ENCODE results near the gene KIAA1671. TPM values are rescaled to one million over a fixed set of nuclear protein-coding genes. Genes with fewer than 3 reads are reported as not detected.

Gene KIAA1671
- total RNA-seq, 4 donors from 2014 or later: 20.9 to 41.8 (median 28.4) TPM

GRCh38 chr22:25068707-25069106 lies 116.2 kb downstream of the KIAA1671 start:
- 71% methylated on average over 2 of the region's 9 CpGs; no CpG with 5 or more reads in 1 of the 2 donors for WGBS, 2 donors (ENCODE audit: low coverage in 1 of 2)
- Histone ChIP-seq H3K9me3 (no peaks in the 10 kb centered on the region), H3K4me3 (no peak overlapping the region), H3K27ac (peak overlapping the region in 1 of 4 donors; percentile 76), H3K4me1 (peaks cover 0 to 61% (median 0%) of the 10 kb centered on the region in 3 donors), H3K36me3 (no peaks in the 10 kb centered on the region), H3K27me3 (no peaks in the 10 kb centered on the region)
- ATAC-seq: no peak
- TF ChIP-seq EP300 (IDR thresholded peaks at IDR 0.05): no peak
- no peak for TF ChIP-seq CTCF (IDR thresholded peaks at IDR 0.05)
- TF ChIP-seq POLR2A (IDR thresholded peaks at IDR 0.05): no peak
- no peak for TF ChIP-seq POLR2AphosphoS5 (IDR thresholded peaks at IDR 0.05)

GRCh38 chr22:25069426-25069757 lies 116.9 kb downstream of the KIAA1671 start:
- no peaks in the 10 kb centered on the region for H3K36me3 ChIP-seq
- H3K27ac ChIP-seq: peak overlapping the region in 1 of 4 donors; percentile 76
- no peak overlapping the region for H3K4me3 ChIP-seq
- H3K27me3 ChIP-seq: no peaks in the 10 kb centered on the region
- ATAC-seq: no peak
- peaks cover 0 to 61% (median 0%) of the 10 kb centered on the region in 3 donors for H3K4me1 ChIP-seq
- H3K9me3 ChIP-seq: no peaks in the 10 kb centered on the region
- TF ChIP-seq CTCF (IDR thresholded peaks at IDR 0.05) (no peak), POLR2A (IDR thresholded peaks at IDR 0.05) (no peak), POLR2AphosphoS5 (IDR thresholded peaks at IDR 0.05) (no peak), EP300 (IDR thresholded peaks at IDR 0.05) (no peak)
- 100% methylated on average over 1 of the region's 5 CpGs; no CpG with 5 or more reads in 1 of the 2 donors for WGBS, 2 donors (ENCODE audit: low coverage in 1 of 2)

- ATAC-seq: peak; percentile 37
- Histone ChIP-seq H3K4me3 (peak overlapping the region; percentile 4 to 50), H3K27ac (peak overlapping the region; percentile 9 to 76 (median 64)), H3K27me3 (no peaks in the 10 kb centered on the region), H3K9me3 (no peaks in the 10 kb centered on the region), H3K36me3 (no peaks in the 10 kb centered on the region), H3K4me1 (peaks cover 0 to 61% (median 0%) of the 10 kb centered on the region in 3 donors)
- 33 to 73% methylated on average over 2 to 21 of the region's 29 CpGs for WGBS, 2 donors (ENCODE audit: low coverage in 1 of 2)
- TF ChIP-seq POLR2AphosphoS5 (IDR thresholded peaks at IDR 0.05): no peak
- no peak for TF ChIP-seq POLR2A (IDR thresholded peaks at IDR 0.05)
- TF ChIP-seq EP300 (IDR thresholded peaks at IDR 0.05): no peak
- TF ChIP-seq CTCF (IDR thresholded peaks at IDR 0.05): no peak
Observed at GRCh38 chr22:25069758-25070481, 117.4 kb downstream of the KIAA1671 start.

- peak overlapping the region; percentile 4 to 50 for H3K4me3 ChIP-seq
- no peaks in the 10 kb centered on the region for H3K9me3 ChIP-seq
- ATAC-seq: no peak
- H3K4me1 ChIP-seq: peaks cover 0 to 61% (median 0%) of the 10 kb centered on the region in 3 donors
- H3K36me3 ChIP-seq: no peaks in the 10 kb centered on the region
- H3K27me3 ChIP-seq: no peaks in the 10 kb centered on the region
- H3K27ac ChIP-seq: peak overlapping the region; percentile 9 to 76 (median 64)
- WGBS, 2 donors (ENCODE audit: low coverage in 1 of 2): 26 to 29% methylated on average over 2 to 3 of the region's 3 CpGs
- TF ChIP-seq EP300 (IDR thresholded peaks at IDR 0.05): no peak
- TF ChIP-seq POLR2A (IDR thresholded peaks at IDR 0.05): no peak
- TF ChIP-seq POLR2AphosphoS5 (IDR thresholded peaks at IDR 0.05): no peak
- TF ChIP-seq CTCF (IDR thresholded peaks at IDR 0.05): no peak
Observed at GRCh38 chr22:25070956-25071355, 118.4 kb downstream of the KIAA1671 start.

- no peak for TF ChIP-seq POLR2AphosphoS5 (IDR thresholded peaks at IDR 0.05)
- no peak for TF ChIP-seq POLR2A (IDR thresholded peaks at IDR 0.05)
- no peak for TF ChIP-seq EP300 (IDR thresholded peaks at IDR 0.05)
- no peak for TF ChIP-seq CTCF (IDR thresholded peaks at IDR 0.05)
- H3K4me3 ChIP-seq: no peak overlapping the region
- H3K4me1 ChIP-seq: peaks cover 0 to 65% (median 0%) of the 10 kb centered on the region in 3 donors
- ATAC-seq: no peak
- H3K27ac ChIP-seq: no peak overlapping the region
- H3K27me3 ChIP-seq: no peaks in the 10 kb centered on the region
- H3K9me3 ChIP-seq: no peaks in the 10 kb centered on the region
- H3K36me3 ChIP-seq: no peaks in the 10 kb centered on the region
- 65 to 92% methylated on average over 2 to 6 of the region's 6 CpGs for WGBS, 2 donors (ENCODE audit: low coverage in 1 of 2)
Observed at GRCh38 chr22:25071720-25072119, 119.2 kb downstream of the KIAA1671 start.

Data from gastroesophageal sphincter (tissue), 4 donors.